Esophagus squamous epithelium (tissue), 5 donors: ENCODE results near the gene PDE10A. TPM values are rescaled to one million over a fixed set of nuclear protein-coding genes. Genes with fewer than 3 reads are reported as not detected.

Experiments
- DNase-seq: peaks from one replicate; lab custom pipeline; 2025; lab: John Stamatoyannopoulos, UW
- H3K27ac ChIP-seq, 4 donors: fragments of 200-600 bp; sonication (generic); one replicate each; pipeline ENCODE4 v1.5.1; 2016 to 2019; ENCODE audit warnings: mild to moderate bottlenecking in 1 of 4
- H3K27me3 ChIP-seq, 4 donors: fragments of 200-600 bp; sonication (generic); 1 replicate in 3 of 4; 2 replicates in 1 of 4; pipeline versions ENCODE4 v1.5.1 to v1.6.0; 2017 to 2021; ENCODE audit warnings: antibody characterized with exemption in 1 of 4
- H3K36me3 ChIP-seq, 3 donors: fragments of 200-600 bp; sonication (generic); one replicate each; pipeline ENCODE4 v1.5.1; 2016 to 2019
- H3K4me1 ChIP-seq, 3 donors: fragments of 200-600 bp; sonication (generic); one replicate each; pipeline ENCODE4 v1.5.1; 2017 to 2019
- H3K4me3 ChIP-seq, 4 donors: fragments of 200-600 bp; sonication (generic); 1 replicate in 3 of 4; 2 replicates in 1 of 4; pipeline ENCODE4 v1.5.1; 2016 to 2019; ENCODE audit warnings: mild to moderate bottlenecking in 2 of 4, moderate library complexity in 1 of 4
- H3K9me3 ChIP-seq, 3 donors: fragments of 200-600 bp; sonication (generic); one replicate each; pipeline ENCODE4 v1.5.1; 2016 to 2019
- CTCF ChIP-seq, 6 experiments: fragments of 450-650 bp in 4 of 6; fragments of 200-600 bp in 2 of 6; sonication (generic) in 2 of 6; IDR thresholded peaks; one replicate each; pipeline ENCODE4 v1.5.1; 2016 to 2019; ENCODE audit warnings: antibody characterized with exemption in 6 of 6, mild to moderate bottlenecking in 4 of 6, moderate library complexity in 4 of 6
- POLR2A ChIP-seq, 4 donors: fragments of 450-650 bp; IDR thresholded peaks; one replicate each; pipeline ENCODE4 v1.6.1; 2017; ENCODE audit warnings: antibody characterized with exemption in 4 of 4, mild to moderate bottlenecking in 4 of 4, moderate library complexity in 3 of 4
- WGBS, 2 donors: methylation state at CpG; one replicate each; pipeline ENCODE4 v1.1.5; 2018; 5-methylcytosine and 5-hydroxymethylcytosine counted together
- intact Hi-C: fragments of 100-400 bp; cut with DNase I; formaldehyde crosslinking; loops from one replicate; pipeline ENCODE4 v1.15.0; 2022
- total RNA-seq, 4 donors: library from RNA; depleted of rRNA; stranded (reverse); fragments of >200 nt; gene quantifications; one replicate each; pipeline ENCODE4 v1.1.0, GENCODE V29; 2016
- donor health status: DM: yes; HTN: yes; CAD: no.

The PDE10A gene
- total RNA-seq, 4 donors from 2014 or later = 0.27 to 3.1 (median 1.4) TPM

GRCh38 chr6:165661664-165662025, 1.4 kb downstream of the PDE10A start:
- peaks cover 15 to 97% (median 22%) of the 10 kb centered on the region in 4 donors for H3K27me3 ChIP-seq
- no peaks in the 10 kb centered on the region for H3K9me3 ChIP-seq
- peaks cover 25 to 54% (median 31%) of the 10 kb centered on the region in 3 donors for H3K4me1 ChIP-seq
- peak overlapping the region in 3 of 4 donors; percentile 44 to 65 (median 55) for H3K27ac ChIP-seq
- intact Hi-C loops = no loop called here
- TF ChIP-seq CTCF (IDR thresholded peaks at IDR 0.05) (no peak), POLR2A (IDR thresholded peaks at IDR 0.05) (no peak)
- H3K4me3 ChIP-seq = peak overlapping the region; percentile 26 to 65 (median 50)
- DNase-seq = no peak
- WGBS, 2 donors = 40% methylated on average over 1 of the region's 36 CpGs; no CpG with 5 or more reads in 1 of the 2 donors
- H3K36me3 ChIP-seq = no peaks in the 10 kb centered on the region

- peaks cover 25 to 54% (median 31%) of the 10 kb centered on the region in 3 donors for H3K4me1 ChIP-seq
- peak overlapping the region in 3 of 4 donors; percentile 44 to 65 (median 55) for H3K27ac ChIP-seq
- 1 to 8% methylated on average over 21 to 37 of the region's 69 CpGs for WGBS, 2 donors
- no peak for DNase-seq
- TF ChIP-seq CTCF (IDR thresholded peaks at IDR 0.05) = no peak
- TF ChIP-seq POLR2A (IDR thresholded peaks at IDR 0.05) = no peak
- H3K4me3 ChIP-seq = peak overlapping the region; percentile 26 to 65 (median 50)
- no peaks in the 10 kb centered on the region for H3K36me3 ChIP-seq
- intact Hi-C loops = no loop called here
- peaks cover 15 to 97% (median 22%) of the 10 kb centered on the region in 4 donors for H3K27me3 ChIP-seq
- no peaks in the 10 kb centered on the region for H3K9me3 ChIP-seq
Observed at GRCh38 chr6:165660857-165661663, 2.0 kb downstream of the PDE10A start.

GRCh38 chr6:165659945-165660856, 2.8 kb downstream of the PDE10A start:
- no peak for DNase-seq
- Histone ChIP-seq H3K27me3 (peaks cover 15 to 93% (median 21%) of the 10 kb centered on the region in 4 donors), H3K4me3 (peak overlapping the region; percentile 26 to 65 (median 50)), H3K27ac (peak overlapping the region in 2 of 4 donors; percentile 26 to 65), H3K36me3 (no peaks in the 10 kb centered on the region), H3K4me1 (peaks cover 25 to 53% (median 31%) of the 10 kb centered on the region in 3 donors), H3K9me3 (no peaks in the 10 kb centered on the region)
- intact Hi-C loops = no loop called here
- TF ChIP-seq CTCF (IDR thresholded peaks at IDR 0.05) (no peak), POLR2A (IDR thresholded peaks at IDR 0.05) (no peak)
- 11 to 53% methylated on average over 11 to 28 of the region's 67 CpGs for WGBS, 2 donors

- TF ChIP-seq CTCF (IDR thresholded peaks at IDR 0.05) (no peak), POLR2A (IDR thresholded peaks at IDR 0.05) (no peak)
- Histone ChIP-seq H3K27me3 (peaks cover 8 to 81% (median 18%) of the 10 kb centered on the region in 4 donors), H3K4me1 (peaks cover 15 to 36% (median 24%) of the 10 kb centered on the region in 3 donors), H3K36me3 (no peaks in the 10 kb centered on the region), H3K9me3 (no peaks in the 10 kb centered on the region), H3K27ac (no peak overlapping the region), H3K4me3 (no peak overlapping the region)
- 82% methylated on average over 12 of the region's 13 CpGs for WGBS, 2 donors
- DNase-seq = no peak
- intact Hi-C loops = no loop called here
Observed at GRCh38 chr6:165658395-165659058, 4.5 kb downstream of the PDE10A start.
